Gastrocnemius medialis (tissue), 4 donors: ENCODE results near the gene GRIA3.

Experiments
- CTCF ChIP-seq, 5 experiments: fragments of 450-650 bp in 3 of 5; fragments of 200-600 bp in 2 of 5; sonication (generic) in 2 of 5; IDR thresholded peaks in 4 of 5; conservative IDR thresholded peaks in 1 of 5; 1 replicate in 4 of 5; 2 replicates in 1 of 5; pipeline ENCODE4 v1.5.1; 2016 to 2019; ENCODE audit warnings: antibody characterized with exemption in 5 of 5, mild to moderate bottlenecking in 3 of 5, moderate library complexity in 3 of 5
- POLR2A ChIP-seq, 2 donors: fragments of 450-650 bp; IDR thresholded peaks; one replicate each; pipeline ENCODE4 v1.6.1; 2017; ENCODE audit warnings: antibody characterized with exemption in 2 of 2, mild to moderate bottlenecking in 2 of 2, moderate library complexity in 2 of 2

- no peak for TF ChIP-seq CTCF (IDR thresholded peaks at IDR 0.05 in 4 of 5, conservative IDR thresholded peaks at IDR 0.05 in 1 of 5)
- no peak for TF ChIP-seq POLR2A (IDR thresholded peaks at IDR 0.05)
Observed at GRCh38 chrX:123311486-123311885, 127.4 kb downstream of the GRIA3 start.
